ENCODE measurements around the gene GNE. TPM values are rescaled to one million over a fixed set of nuclear protein-coding genes. Genes with fewer than 3 reads are reported as not detected.

GNE gene
- 9.9 and 11.9 TPM in 2 replicates for total RNA-seq

GRCh38 chr9:36258208-36258995, at the start of gene GNE:
Gene GNE (minus strand): TSS chr9:36258448. CDS start chr9:36249355, 9,093 bp downstream.

GRCh38 chr9:36190388-36191289, 67.6 kb downstream of the GNE start, which contains the start of gene CLTA:
Gene CLTA (plus strand): TSS chr9:36190921. CDS start chr9:36191057, 136 bp downstream.

GRCh38 chr9:36169166-36169565, 89.1 kb downstream of the GNE start, which contains the start of gene CCIN:
Gene CCIN (plus strand): TSS chr9:36169388. CDS start chr9:36169503, 115 bp downstream.

Other genes starting within 250 kb of the GNE start
- 29.6 and 29.9 TPM in 2 replicates for gene RECK, start 221.5 kb downstream of the GNE start, total RNA-seq
- 80.9 and 112 TPM in 2 replicates for gene GLIPR2, start 121.7 kb downstream of the GNE start, total RNA-seq
- gene CCIN, start 89.1 kb downstream of the GNE start, total RNA-seq: 0.09 and 0.11 TPM in 2 replicates
- gene CLTA, start 67.5 kb downstream of the GNE start, total RNA-seq: 220 and 275 TPM in 2 replicates
- gene RNF38, start 141.8 kb upstream of the GNE start, total RNA-seq: 27.9 and 30.8 TPM in 2 replicates

Measured in dermis lymphatic vessel endothelial cell (primary cell).